ENCODE measurements around the gene PPP1R26. TPM values are rescaled to one million over a fixed set of nuclear protein-coding genes. Genes with fewer than 3 reads are reported as not detected.

PPP1R26 gene
- total and polyA plus RNA-seq, 2 of the 8 experiments (the other 6 are each of a cell fraction or from before 2014, with no cell fraction given) = 9.8 to 32.7 TPM

- Histone ChIP-seq H2BK120ac (replicated peaks; ENCODE audit: low read depth, low read length) (no peak overlapping the region), H4K5ac (ENCODE audit: insufficient read length, low read depth, low read length) (no peak overlapping the region), H3K79me1 (ENCODE audit: low read depth, low read length) (0 out of 2 replicates have a peak, but pooled peaks cover 3% of the 10 kb centered on the region), H4K8ac (ENCODE audit: extremely low read depth, insufficient read depth, low read length) (no peak overlapping the region), H3K14ac (ENCODE audit: insufficient read length) (no peak overlapping the region), H3K79me2 (ENCODE audit: control insufficient read depth in 1 of 2, insufficient read depth in 2 of 2, low read length in 2 of 2) (peaks cover 0 to 16% of the 10 kb centered on the region in 2 experiments; a peak in 2 of 4 replicates), H3K9me3 (ENCODE audit: insufficient read depth in 2 of 2, low read depth in 1 of 2, low read length in 1 of 2) (no peaks in the 10 kb centered on the region), H3K27ac (ENCODE audit: low read depth, low read length) (no peak overlapping the region), H3K23ac (ENCODE audit: insufficient read length) (no peak overlapping the region), H4K91ac (replicated peaks; ENCODE audit: insufficient read length, low read length) (no peak overlapping the region), H2BK12ac (ENCODE audit: low read depth, low read length) (no peak overlapping the region), H3K4ac (replicated peaks; ENCODE audit: insufficient read length, low read depth, low read length) (no peak overlapping the region), H3K27me3 (replicated peaks in 1 of 4; ENCODE audit: control insufficient read depth in 3 of 4, extremely low read depth in 1 of 4, insufficient read depth in 3 of 4, low read length in 3 of 4) (no peaks in the 10 kb centered on the region; a peak in 1 of 7 replicates), H2BK15ac (ENCODE audit: low read length) (no peak overlapping the region), H2BK20ac (ENCODE audit: low read length) (no peak overlapping the region), H3K23me2 (ENCODE audit: low read depth, low read length) (peaks cover 8% of the 10 kb centered on the region; the same call in 1 of the 2 replicates), H3K4me2 (ENCODE audit: insufficient read depth in 1 of 2, low read depth in 2 of 2, low read length in 2 of 2) (no peak overlapping the region), H3K9ac (replicated peaks in 1 of 4; ENCODE audit: extremely low read depth in 1 of 4, low read depth in 3 of 4, low read length in 3 of 4) (0 out of 7 replicates have a peak overlapping the region, but pooled peaks of 1 of the 4 experiments have one; percentile 16), H2AFZ (ENCODE audit: low read length) (no peak overlapping the region), H3K56ac (replicated peaks; ENCODE audit: insufficient read length, low read depth, low read length) (no peak overlapping the region), H2AK5ac (ENCODE audit: low read depth, low read length) (no peak overlapping the region), H4K20me1 (replicated peaks in 1 of 2; ENCODE audit: control insufficient read depth in 1 of 2, insufficient read depth in 2 of 2, low read length in 2 of 2) (peaks cover 15 to 18% of the 10 kb centered on the region in 2 experiments), H3K36me3 (ENCODE audit: control insufficient read depth in 2 of 4, insufficient read depth in 4 of 4, low read length in 3 of 4) (peaks cover 8 to 30% (median 20%) of the 10 kb centered on the region in 4 experiments; a peak in 7 of 8 replicates), H2BK5ac (ENCODE audit: low read depth, low read length) (no peak overlapping the region), H3K4me1 (replicated peaks in 1 of 4; ENCODE audit: control insufficient read depth in 3 of 4, insufficient read depth in 4 of 4, low read length in 3 of 4) (peaks cover 0 to 19% (median 12%) of the 10 kb centered on the region in 4 experiments; a peak in 6 of 7 replicates), H3K4me3 (ENCODE audit: extremely low read depth in 1 of 4, insufficient read depth in 2 of 4, low read depth in 3 of 4, low read length in 4 of 4) (no peak overlapping the region), H3K18ac (ENCODE audit: extremely low read depth, low read length) (no peak overlapping the region)
- no peak for FAIRE-seq
- ChIA-PET CTCF (ENCODE audit: partially characterized antibody) (no interaction called here), POLR2A (ENCODE audit: partially characterized antibody) (interaction anchor here (1.1 kb wide), 2 partner anchors 12 to 361 kb away, joined by 3 to 4 read pairs; no protein-coding TSS in a partner anchor)
- DNase-seq (ENCODE audit: low read depth in 1 of 2, low spot score in 2 of 2) = no peak
- WGBS, 2 experiments (ENCODE audit: extremely low coverage in 1 of 2, insufficient coverage in 1 of 2, insufficient read length in 1 of 2, insufficient replicate concordance in 2 of 2, low coverage in 1 of 2, low lambda C conversion rate in 2 of 2, missing lambda C conversion rate in 1 of 2) = 94% methylated on average over 15 of the region's 16 CpGs; no CpG with 5 or more reads in 1 of the 2 experiments
- TF ChIP-seq ATF3 (IDR thresholded peaks at IDR 0.05; ENCODE audit: insufficient read depth, low read depth, low read length) (no peak), CBX5 (IDR thresholded peaks at IDR 0.05; ENCODE audit: low read depth, low read length) (no peak), MAFK (IDR thresholded peaks at IDR 0.05; ENCODE audit: low read depth, low read length) (no peak), TAF1 (IDR thresholded peaks at IDR 0.05; ENCODE audit: low read depth, low read length) (no peak), NRF1 (IDR thresholded peaks at IDR 0.05; ENCODE audit: low read depth, low read length) (no peak), KDM4A (IDR thresholded peaks at IDR 0.05; ENCODE audit: low read depth, low read length, severe bottlenecking) (no peak), SIX5 (IDR thresholded peaks at IDR 0.05; ENCODE audit: low read depth, low read length) (no peak), ATF2 (IDR thresholded peaks at IDR 0.05; ENCODE audit: low read length) (no peak), GTF2F1 (IDR thresholded peaks at IDR 0.05; ENCODE audit: borderline replicate concordance, low read depth, low read length) (no peak), GABPA (IDR thresholded peaks at IDR 0.05; ENCODE audit: borderline replicate concordance, insufficient read depth, low read length) (no peak), JUND (IDR thresholded peaks at IDR 0.05; ENCODE audit: low read length) (no peak)
Measured at GRCh38 chr9:135502873-135503321, 23.3 kb downstream of the PPP1R26 start.
